ENCODE data around the gene CAMK2D.

- no peak for TF ChIP-seq EZH2 (IDR thresholded peaks at IDR 0.05)
- no peak for TF ChIP-seq POLR2AphosphoS5 (IDR thresholded peaks at IDR 0.05; ENCODE audit: borderline replicate concordance, low read depth, low read length)
- no peak for TF ChIP-seq FOXP2 (optimal IDR thresholded peaks at IDR 0.05; ENCODE audit: control extremely low read depth, extremely low read length, insufficient read depth)
Measured at GRCh38 chr4:113499696-113500095, 261.8 kb downstream of the CAMK2D start.
